SK-N-SH (cell line): ENCODE measurements around the gene CNBD2.
"Not testable (repeated sequence)": the region's sequence is repeated elsewhere in the genome, so short reads cannot be mapped to it uniquely, and the experiment has no call there.

Experiments
- CTCF ChIP-seq: fragments of 200-600 bp; sonication (generic); IDR thresholded peaks from 2 replicates; pipeline ENCODE4 v1.6.1; 2017; ENCODE audit warnings: antibody characterized with exemption, mild to moderate bottlenecking, moderate library complexity
- PBX3 ChIP-seq: IDR thresholded peaks from 2 replicates; pipeline ENCODE4; 2012
- SMC3 ChIP-seq: IDR thresholded peaks from 2 replicates; pipeline ENCODE4 v1.6.1; 2012; ENCODE audit warnings: low read depth, low read length, improper control_type of control experiment

- TF ChIP-seq CTCF, SMC3, PBX3: not testable (repeated sequence)
Observed at GRCh38 chr20:35996492-35996891, 28.1 kb downstream of the CNBD2 start.
